PFSK-1 (cell line): ENCODE measurements around the gene ATP5MC3.

Experiments used
- POLR2AphosphoS5 ChIP-seq: IDR thresholded peaks from 2 replicates; pipeline ENCODE4 v1.6.1; 2012; ENCODE audit warnings: low read depth, mild to moderate bottlenecking, control low read depth, low read length, moderate library complexity
- REST ChIP-seq, 2 experiments: IDR thresholded peaks; 2 replicates each; pipeline versions ENCODE4 v1.6.1 to v1.8.0; 2011 to 2012; ENCODE audit warnings: low read depth in 2 of 2, low read length in 2 of 2, control low read depth in 1 of 2, inconsistent platforms in 1 of 2, mild to moderate bottlenecking in 1 of 2, moderate library complexity in 1 of 2; ENCODE audit not compliant: insufficient read depth in 1 of 2
- SIN3A ChIP-seq: IDR thresholded peaks from 2 replicates; pipeline ENCODE4 v1.6.1; 2012; ENCODE audit warnings: mild to moderate bottlenecking, low read length, moderate library complexity, borderline replicate concordance; ENCODE audit not compliant: insufficient read depth
- TAF1 ChIP-seq: IDR thresholded peaks from 2 replicates; pipeline ENCODE4 v1.6.1; 2012; ENCODE audit warnings: low read length, control low read depth, borderline replicate concordance; ENCODE audit not compliant: insufficient read depth

GRCh38 chr2:175166216-175166824 is 15.2 kb downstream of the ATP5MC3 start:
- TF ChIP-seq TAF1 (no peak), REST (IDR thresholded peaks at IDR 0.05; ENCODE audit: insufficient read depth in 1 of 2, low read depth in 2 of 2, low read length in 2 of 2) (no peak), SIN3A (no peak), POLR2AphosphoS5 (no peak)
